Measurements from ENCODE around the gene USP25.

DNA sequence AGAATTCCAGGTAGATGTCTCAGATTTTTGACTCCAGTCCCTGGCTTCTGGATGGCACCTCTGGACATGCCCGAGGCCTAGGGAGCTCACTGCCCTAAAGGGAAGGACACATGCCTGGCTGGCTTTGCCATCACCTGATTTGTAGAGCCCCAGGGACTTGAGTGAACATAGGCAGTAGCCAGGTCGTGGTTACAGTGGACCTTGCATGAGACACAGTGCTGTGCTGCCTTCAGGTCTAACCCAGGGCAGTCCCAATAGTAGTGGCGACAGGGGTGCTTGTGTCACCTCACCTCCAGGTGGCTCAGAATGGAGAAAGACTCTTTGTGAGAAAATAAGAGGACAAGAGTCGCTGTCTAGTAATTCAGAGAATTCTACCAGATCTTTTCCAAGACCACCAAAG, 166.7 kb downstream of the USP25 start:
- TF ChIP-seq, protein P1, sequence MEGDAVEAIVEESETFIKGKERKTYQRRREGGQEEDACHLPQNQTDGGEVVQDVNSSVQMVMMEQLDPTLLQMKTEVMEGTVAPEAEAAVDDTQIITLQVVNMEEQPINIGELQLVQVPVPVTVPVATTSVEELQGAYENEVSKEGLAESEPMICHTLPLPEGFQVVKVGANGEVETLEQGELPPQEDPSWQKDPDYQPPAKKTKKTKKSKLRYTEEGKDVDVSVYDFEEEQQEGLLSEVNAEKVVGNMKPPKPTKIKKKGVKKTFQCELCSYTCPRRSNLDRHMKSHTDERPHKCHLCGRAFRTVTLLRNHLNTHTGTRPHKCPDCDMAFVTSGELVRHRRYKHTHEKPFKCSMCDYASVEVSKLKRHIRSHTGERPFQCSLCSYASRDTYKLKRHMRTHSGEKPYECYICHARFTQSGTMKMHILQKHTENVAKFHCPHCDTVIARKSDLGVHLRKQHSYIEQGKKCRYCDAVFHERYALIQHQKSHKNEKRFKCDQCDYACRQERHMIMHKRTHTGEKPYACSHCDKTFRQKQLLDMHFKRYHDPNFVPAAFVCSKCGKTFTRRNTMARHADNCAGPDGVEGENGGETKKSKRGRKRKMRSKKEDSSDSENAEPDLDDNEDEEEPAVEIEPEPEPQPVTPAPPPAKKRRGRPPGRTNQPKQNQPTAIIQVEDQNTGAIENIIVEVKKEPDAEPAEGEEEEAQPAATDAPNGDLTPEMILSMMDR (IDR thresholded peaks at IDR 0.05; ENCODE audit: low read depth, low read length, poor library complexity, severe bottlenecking) = no peak
- no peak for TF ChIP-seq EZH2phosphoT487 (IDR thresholded peaks at IDR 0.05; ENCODE audit: borderline replicate concordance, low read length)

Data from DOHH2 (cell line).